NCI-H524 treated with DMSO at 0.1 percent for 48 hours (cell line): ENCODE data around the gene BBS2.

Experiments used
- DNase-seq: peaks from one replicate; lab custom pipeline; 2025; lab: John Stamatoyannopoulos, UW

Gene BBS2

GRCh38 chr16:56519459-56520250, at the start of gene BBS2:
Gene BBS2, minus strand, starts transcription at chr16:56520024. Its CDS starts 162 bp downstream, at chr16:56519862.
- peak; percentile 60 for DNase-seq

DNA sequence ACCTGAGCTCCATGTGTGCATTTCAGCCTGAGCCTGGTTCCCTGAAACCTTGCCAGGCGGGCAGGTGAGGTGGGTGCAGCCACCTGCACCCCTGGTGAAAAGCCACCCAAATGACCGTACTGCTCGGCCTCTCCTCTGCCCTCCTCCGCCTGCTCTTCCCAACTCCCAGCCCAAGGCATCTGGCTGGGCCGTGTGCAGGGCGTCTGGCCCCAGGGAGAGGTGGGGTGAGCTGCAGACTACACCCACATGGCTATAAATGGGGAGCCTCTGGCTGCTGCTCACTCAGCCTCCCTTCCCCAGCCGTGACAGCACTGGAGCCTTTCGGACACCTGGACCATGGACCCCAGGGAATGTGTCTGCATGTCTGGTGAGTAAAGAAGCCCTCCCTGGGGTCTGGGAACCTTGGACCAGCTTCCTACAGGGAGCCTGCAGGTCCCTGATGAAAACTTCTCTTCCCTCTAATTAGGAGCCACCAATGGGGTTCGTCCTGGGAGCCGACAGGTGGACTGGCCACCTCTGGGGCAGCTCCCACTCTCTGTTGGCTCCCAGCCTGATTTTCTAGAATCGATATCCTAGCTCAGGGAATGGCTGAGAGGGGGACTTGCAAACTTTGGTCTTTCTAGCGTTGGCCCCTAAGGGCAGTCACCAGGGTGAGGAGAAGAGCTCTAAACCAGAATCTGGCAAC, 45.1 kb upstream of the BBS2 start, which contains the start of gene MT4:
Gene MT4 (plus strand): TSS at position 281 of the 685 bp plus-strand sequence. CDS start 56 bp downstream, at position 337.
- no peak for DNase-seq

DNA sequence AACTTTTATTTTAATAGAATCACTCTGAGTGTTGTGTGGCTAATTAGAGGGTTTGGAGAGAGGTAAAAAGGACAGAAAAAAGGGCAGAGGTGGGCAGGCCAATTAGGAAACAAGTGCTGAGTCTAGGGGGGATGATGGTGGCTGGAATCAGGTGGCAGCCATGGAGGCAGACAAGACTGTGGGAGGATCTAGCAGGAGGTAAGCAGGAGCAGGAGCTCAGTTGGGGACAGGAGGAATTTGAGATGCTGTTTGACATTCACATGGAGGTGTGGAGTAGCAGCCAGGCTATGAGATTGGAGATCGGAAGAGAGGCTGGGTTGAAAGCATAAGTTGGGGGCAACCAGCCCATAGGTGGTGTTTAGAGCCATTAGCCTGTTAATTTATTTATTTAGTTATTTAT, 41.3 kb upstream of the BBS2 start:
- DNase-seq = no peak

GRCh38 chr16:56560447-56560846, 40.6 kb upstream of the BBS2 start:
- DNase-seq = no peak

DNA sequence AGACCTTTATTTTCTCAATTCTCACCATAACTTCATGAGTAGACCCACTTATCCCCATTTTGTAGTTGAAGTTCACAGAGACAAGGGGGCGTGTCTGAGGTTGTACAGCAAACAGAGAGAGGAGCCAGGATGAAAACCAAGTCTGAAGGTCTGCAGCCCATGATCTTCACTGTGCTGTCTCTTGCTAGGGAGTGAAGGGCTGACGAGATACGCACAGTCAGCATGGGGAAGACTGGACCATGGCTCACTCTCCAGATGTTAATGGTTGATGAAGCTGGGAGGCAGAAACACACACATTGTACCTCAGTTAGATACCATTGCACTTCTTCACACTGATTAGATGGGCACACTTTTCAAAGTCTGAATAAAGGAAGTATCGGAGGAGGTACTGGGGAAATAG, 39.3 kb upstream of the BBS2 start:
- DNase-seq = no peak

- no peak for DNase-seq
These were observed 38.4 kb upstream of the BBS2 start for GRCh38 chr16:56558024-56558747.

- DNase-seq = no peak
These were observed 34.6 kb upstream of the BBS2 start for GRCh38 chr16:56554441-56554840.

DNA sequence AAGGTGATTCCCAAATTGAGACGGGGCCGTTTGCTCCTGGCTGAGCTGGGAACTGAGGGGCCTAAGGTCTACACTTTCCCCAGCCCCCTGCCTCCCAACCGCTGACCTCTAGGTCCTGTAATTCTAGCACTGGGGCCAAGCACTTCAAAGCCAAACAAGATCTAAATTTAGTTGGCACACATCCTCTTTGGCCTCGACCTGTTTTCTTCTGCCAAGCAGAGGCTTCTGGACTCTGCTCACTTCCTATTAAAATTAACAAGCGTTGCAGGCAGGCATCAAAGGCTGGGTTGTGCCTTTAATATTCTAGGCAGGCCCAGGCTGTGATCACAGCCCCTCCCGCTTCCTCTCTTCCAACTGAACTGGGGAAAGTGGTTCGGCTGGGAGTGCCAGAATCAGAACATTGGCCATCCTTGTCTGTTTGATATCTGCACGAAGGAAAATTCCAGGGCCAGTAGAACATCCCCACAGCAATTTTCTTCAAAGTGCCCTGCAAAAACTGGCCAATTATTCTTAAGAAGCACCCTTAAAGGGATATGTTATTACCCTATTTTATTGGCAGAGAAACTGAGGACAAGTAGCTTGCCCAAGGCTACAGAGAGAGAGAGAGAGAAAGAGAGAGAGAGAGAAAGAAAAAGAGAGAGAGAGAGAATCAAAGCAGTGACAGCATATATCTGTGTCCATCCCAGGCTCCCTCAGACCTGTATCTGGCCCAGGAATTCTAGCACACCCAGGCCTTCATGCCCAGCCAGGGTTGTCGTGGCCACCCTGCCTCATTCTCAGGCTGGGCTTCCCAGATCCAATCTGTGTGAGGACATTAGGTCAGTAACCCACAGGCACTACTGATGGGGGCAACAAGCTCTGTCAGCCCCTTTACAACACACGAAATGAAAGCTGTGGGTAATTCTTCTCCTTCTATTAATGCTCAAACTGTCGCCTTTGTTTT, 32.2 kb upstream of the BBS2 start:
- DNase-seq = no peak

DNA sequence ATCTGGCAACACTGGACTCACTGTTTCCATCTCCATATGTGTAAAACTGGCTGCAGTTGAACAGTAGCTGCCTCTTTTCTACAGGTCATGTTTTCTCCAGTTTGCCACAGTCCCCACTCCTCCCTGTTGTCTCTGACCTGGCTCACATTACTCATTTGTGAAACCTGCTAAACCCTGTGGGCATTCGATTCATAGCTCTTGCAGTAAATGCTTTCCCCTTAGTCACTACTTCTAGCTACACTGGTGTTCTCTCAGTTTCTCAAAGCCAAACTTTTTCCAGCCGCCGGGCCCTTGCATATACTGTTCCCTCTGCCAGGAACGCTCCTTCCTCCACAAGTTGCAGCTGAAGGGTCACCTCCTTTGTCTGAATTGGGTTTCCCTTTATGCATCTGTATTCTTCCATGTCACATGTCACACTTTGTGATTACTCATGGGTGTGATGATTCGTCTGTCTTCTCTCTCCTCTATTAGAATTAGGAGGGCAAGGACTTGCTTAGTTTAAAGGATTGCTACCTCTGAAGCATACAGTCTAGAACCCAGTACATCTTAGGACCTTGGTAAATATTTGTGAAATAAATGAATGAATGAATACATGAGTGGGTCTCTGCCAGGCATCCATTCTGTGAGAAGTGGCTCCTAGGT, 30.0 kb upstream of the BBS2 start:
- no peak for DNase-seq

DNA sequence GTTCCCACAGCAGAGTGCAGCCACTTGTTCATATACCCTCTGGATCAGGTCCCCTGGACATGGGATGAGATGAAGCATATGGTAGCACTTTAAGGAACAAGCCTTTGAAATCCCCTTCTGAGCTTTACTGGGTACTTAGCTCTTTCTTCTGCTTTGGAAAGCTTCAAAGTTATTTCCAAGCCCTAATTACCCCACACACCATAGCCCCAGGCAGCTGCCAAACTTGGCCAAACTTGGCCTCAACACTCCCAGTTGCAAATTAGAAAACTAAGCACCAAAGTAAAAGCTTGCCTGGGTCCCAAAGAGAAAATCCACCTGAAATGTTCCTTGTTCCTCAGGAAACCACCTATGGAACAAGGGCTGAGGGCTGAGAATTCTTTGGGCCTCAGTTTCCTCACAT, 29.3 kb upstream of the BBS2 start:
- DNase-seq = no peak

GRCh38 chr16:56547949-56548567, 28.2 kb upstream of the BBS2 start:
- no peak for DNase-seq

DNA sequence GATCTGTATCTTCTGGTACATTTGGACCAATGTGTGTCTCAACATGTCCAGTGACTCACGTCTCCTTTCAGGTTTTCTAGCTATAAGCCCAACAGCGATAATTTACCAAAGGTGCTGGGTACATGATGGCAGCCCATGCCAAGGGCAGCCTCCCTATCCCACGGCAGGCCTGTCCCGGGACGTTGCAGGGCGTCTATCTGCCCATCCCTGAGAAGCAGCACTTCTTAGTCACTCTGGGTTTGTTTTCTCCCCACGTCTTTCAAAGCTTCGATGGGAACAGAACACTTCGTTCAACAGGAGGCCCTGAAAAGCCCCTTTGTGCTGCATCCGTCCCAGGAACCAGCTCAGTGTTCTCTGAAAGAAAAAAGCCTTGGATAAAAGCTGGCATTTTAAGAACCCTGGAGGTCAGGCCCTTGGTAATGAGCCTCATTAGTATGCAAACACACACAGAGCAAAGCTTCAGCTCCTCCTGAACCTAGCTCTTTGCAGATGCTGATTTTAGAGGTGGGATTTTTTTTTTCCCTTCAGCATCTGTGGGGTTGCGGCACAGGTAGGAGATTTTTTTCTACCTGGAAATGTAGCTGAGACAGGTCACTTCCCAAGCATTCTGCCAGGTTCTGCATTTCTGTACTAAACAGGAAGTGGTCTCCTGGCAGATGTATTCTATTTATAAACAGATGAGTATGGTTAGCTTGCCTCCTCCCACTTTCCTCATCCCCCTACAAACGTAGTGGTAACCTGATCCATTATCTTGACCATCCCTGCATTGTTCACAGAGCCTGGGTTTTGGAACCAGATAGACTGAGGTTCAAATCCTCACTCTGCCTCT, 27.5 kb upstream of the BBS2 start:
- no peak for DNase-seq

DNA sequence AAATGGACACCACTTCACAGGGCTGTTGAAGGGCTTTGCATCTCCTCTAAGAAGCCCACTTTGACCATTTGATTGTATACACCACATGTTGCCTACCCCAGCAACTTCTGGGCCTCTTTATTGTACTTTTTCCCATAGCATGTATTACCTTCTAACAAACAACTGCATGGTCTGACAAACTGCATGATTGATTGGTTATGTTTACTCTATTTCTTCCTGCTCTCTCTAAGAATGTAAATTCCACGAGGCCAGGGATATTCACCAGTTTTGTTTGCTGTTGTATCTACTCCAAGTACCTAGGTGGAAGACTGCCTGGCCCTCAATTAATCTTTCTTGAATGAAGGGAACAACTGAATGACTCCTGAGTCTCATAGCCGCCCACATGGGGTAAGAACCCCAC, 22.2 kb upstream of the BBS2 start:
- no peak for DNase-seq

DNA sequence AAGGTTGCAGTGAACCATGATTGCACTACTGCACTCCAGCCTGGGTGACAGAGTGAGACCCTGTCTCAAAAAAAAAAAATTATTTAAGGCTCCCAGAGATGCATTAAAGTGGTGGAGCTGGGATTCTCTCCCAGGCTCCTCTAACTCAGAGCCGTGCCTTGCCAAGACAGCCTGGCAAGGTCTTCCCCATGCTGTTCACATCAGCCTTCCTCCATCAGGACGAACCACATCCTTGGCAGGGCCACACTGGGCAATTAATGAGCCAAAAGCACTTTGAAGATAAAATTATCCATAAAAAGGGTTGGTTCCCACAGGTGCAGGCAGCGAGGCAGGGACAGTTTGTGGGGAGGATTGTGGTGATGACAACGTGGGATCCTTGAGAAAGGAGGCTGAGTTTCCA, 19.8 kb upstream of the BBS2 start:
- DNase-seq = no peak

GRCh38 chr16:56538331-56538730, 18.5 kb upstream of the BBS2 start:
- DNase-seq = no peak

DNA sequence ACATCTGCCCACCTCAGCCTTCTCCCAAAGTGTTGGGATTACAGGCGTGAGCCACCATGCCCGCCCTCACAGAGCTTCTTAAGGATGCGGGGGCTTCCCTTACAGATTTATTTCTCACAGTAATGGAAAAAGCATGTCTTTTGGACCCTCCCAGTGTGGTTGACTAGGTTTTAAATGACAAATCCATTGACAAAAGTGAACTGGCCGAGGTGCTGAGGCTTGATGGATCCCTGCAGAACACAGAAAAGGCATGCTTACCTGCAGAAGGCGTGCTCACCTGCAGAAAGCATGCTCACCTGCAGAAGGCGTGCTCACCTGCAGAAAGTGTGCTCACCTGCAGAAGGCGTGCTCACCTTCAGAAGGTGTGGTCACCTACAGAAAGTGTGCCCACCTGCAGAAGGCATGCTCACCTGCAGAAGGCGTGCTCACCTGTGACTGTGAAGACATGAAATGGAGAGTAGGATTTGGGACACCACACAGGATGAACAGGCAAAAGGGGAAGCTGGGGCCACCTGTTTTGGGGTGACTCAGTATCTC, 15.1 kb upstream of the BBS2 start:
- DNase-seq = no peak

- DNase-seq = no peak
These were observed 12.9 kb upstream of the BBS2 start for GRCh38 chr16:56532714-56533113.

DNA sequence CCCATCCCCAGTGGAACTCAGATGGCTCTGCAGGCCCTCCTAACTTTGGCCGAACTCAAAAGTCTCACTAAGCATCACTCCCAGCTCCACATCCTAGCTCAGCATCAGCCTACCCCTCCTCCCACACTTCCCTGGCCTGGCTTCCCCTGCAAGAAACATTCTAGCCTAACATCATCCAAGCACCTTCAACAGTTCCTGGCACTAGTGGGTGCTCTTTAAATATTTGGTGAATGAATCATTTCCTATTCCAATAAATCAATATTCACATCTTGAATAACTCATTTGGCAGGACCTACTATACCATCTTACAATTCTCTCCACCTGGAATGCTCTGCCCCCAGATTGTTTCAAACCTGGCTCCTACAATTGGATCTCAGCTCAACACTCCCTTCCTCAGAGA, 11.0 kb upstream of the BBS2 start:
- no peak for DNase-seq

GRCh38 chr16:56525236-56525635, 5.4 kb upstream of the BBS2 start:
- no peak for DNase-seq

GRCh38 chr16:56520251-56520577, 390 bp upstream of the BBS2 start:
- DNase-seq = no peak
